Endodermal cell (in vitro differentiated cells): Measurements from ENCODE around the gene QRFPR. TPM values are rescaled to one million over a fixed set of nuclear protein-coding genes. Genes with fewer than 3 reads are reported as not detected.

ENCODE experiments used
- DNase-seq: peaks from one replicate; pipeline ENCODE4 v3.0.0-alpha.2; 2017
- H3K27ac ChIP-seq: 2 replicates; pipeline ENCODE4 v1.5.1; 2013; ENCODE audit warnings: mild to moderate bottlenecking, low read depth, low read length, moderate library complexity
- H3K27me3 ChIP-seq: 2 replicates; pipeline ENCODE4 v1.6.1; 2013; ENCODE audit warnings: mild to moderate bottlenecking, low read length, moderate library complexity; ENCODE audit not compliant: insufficient read depth, control insufficient read depth, poor library complexity, severe bottlenecking
- H3K36me3 ChIP-seq: 2 replicates; pipeline ENCODE4 v1.7.0; 2013; ENCODE audit warnings: mild to moderate bottlenecking, low read length, moderate library complexity; ENCODE audit not compliant: control insufficient read depth, insufficient read depth
- H3K4me1 ChIP-seq: one replicate; pipeline ENCODE4 v1.7.0; 2013; ENCODE audit warnings: low read length; ENCODE audit not compliant: control insufficient read depth, insufficient read depth
- H3K4me3 ChIP-seq: 2 replicates; pipeline ENCODE4 v1.5.1; 2013; ENCODE audit warnings: mild to moderate bottlenecking, low read length, moderate library complexity
- H3K9ac ChIP-seq: 2 replicates; pipeline ENCODE4 v1.6.1; 2013; ENCODE audit warnings: mild to moderate bottlenecking, low read length, moderate library complexity; ENCODE audit not compliant: poor library complexity, severe bottlenecking; ENCODE audit errors: extremely low read depth
- H3K9me3 ChIP-seq: 2 replicates; pipeline ENCODE4 v1.6.1; 2013; ENCODE audit warnings: mild to moderate bottlenecking, low read length, moderate library complexity; ENCODE audit not compliant: control insufficient read depth
- H3K27ac Mint-ChIP-seq: 2 replicates; pipeline ENCODE4 v1.8.0; 2020; ENCODE audit warnings: mixed read lengths
- H3K27me3 Mint-ChIP-seq: 2 replicates; pipeline ENCODE4 v1.8.0; 2021; ENCODE audit warnings: mild to moderate bottlenecking, mixed read lengths; ENCODE audit not compliant: insufficient read depth
- H3K36me3 Mint-ChIP-seq: 2 replicates; pipeline ENCODE4 v1.8.0; 2020; ENCODE audit warnings: low read depth, mixed read lengths
- H3K4me1 Mint-ChIP-seq: 2 replicates; pipeline ENCODE4 v1.8.0; 2020; ENCODE audit warnings: mixed read lengths
- H3K4me3 Mint-ChIP-seq: 2 replicates; pipeline ENCODE4 v1.8.0; 2020; ENCODE audit warnings: mild to moderate bottlenecking, moderate library complexity, mixed read lengths
- H3K9me3 Mint-ChIP-seq: 2 replicates; pipeline ENCODE4 v1.8.0; 2020; ENCODE audit warnings: mild to moderate bottlenecking, mixed read lengths
- CTCF ChIP-seq: fragments of 200-600 bp; sonication (generic); conservative IDR thresholded peaks from 2 replicates; pipeline ENCODE4 v1.5.0; 2021; ENCODE audit warnings: antibody characterized with exemption, mild to moderate bottlenecking
- WGBS, 2 experiments: methylation state at CpG; one replicate each; pipeline versions ENCODE4 v1.1.5 to v1.1.7; 2013; ENCODE audit warnings: missing lambda C conversion rate in 2 of 2, mixed read lengths in 1 of 2; ENCODE audit not compliant: insufficient coverage in 1 of 2, insufficient read length in 1 of 2; 5-methylcytosine and 5-hydroxymethylcytosine counted together
- total RNA-seq, 2 donors: library from RNA; stranded (reverse); fragmentation: NEBNext Ultra II Directional in 1 of 2; extraction: Animal tissue kit (Norgen Biotek cat#: 25700) in 1 of 2; gene quantifications; 2 replicates in 1 of 2; 3 replicates in 1 of 2; pipeline ENCODE4 v1.2.1, GENCODE V29; 2021

The QRFPR gene
- total RNA-seq, 2 donors from 2014 or later, result 0.22 TPM; not detected in 1

GRCh38 chr4:121397941-121398601 is 17.3 kb upstream of the QRFPR start:
- no peak overlapping the region for H3K27ac Mint-ChIP-seq
- DNase-seq, result no peak
- H3K9ac ChIP-seq, result no peak overlapping the region
- no peaks in the 10 kb centered on the region for H3K4me1 ChIP-seq
- H3K27me3 Mint-ChIP-seq, result no peaks in the 10 kb centered on the region
- no peaks in the 10 kb centered on the region for H3K9me3 Mint-ChIP-seq
- H3K4me1 Mint-ChIP-seq, result peaks cover 5% of the 10 kb centered on the region
- H3K4me3 Mint-ChIP-seq, result no peak overlapping the region
- H3K9me3 ChIP-seq, result no peaks in the 10 kb centered on the region
- no peaks in the 10 kb centered on the region for H3K36me3 Mint-ChIP-seq
- no peak overlapping the region for H3K27ac ChIP-seq
- no peak overlapping the region for H3K4me3 ChIP-seq
- H3K36me3 ChIP-seq, result no peaks in the 10 kb centered on the region
- TF ChIP-seq CTCF, result no peak
- peaks cover 3% of the 10 kb centered on the region for H3K27me3 ChIP-seq
- 91 to 100% methylated on average over 1 of the region's 1 CpG for WGBS, 2 experiments

- H3K9ac ChIP-seq, result no peak overlapping the region
- no peaks in the 10 kb centered on the region for H3K4me1 ChIP-seq
- no peaks in the 10 kb centered on the region for H3K27me3 Mint-ChIP-seq
- no peak for DNase-seq
- no peak overlapping the region for H3K4me3 ChIP-seq
- H3K9me3 ChIP-seq, result no peaks in the 10 kb centered on the region
- H3K9me3 Mint-ChIP-seq, result no peaks in the 10 kb centered on the region
- no peak overlapping the region for H3K4me3 Mint-ChIP-seq
- H3K36me3 Mint-ChIP-seq, result no peaks in the 10 kb centered on the region
- H3K27me3 ChIP-seq, result peaks cover 4% of the 10 kb centered on the region
- H3K4me1 Mint-ChIP-seq, result peaks cover 5% of the 10 kb centered on the region
- no peak overlapping the region for H3K27ac ChIP-seq
- WGBS, 2 experiments, result 80% methylated on average over 1 to 3 of the region's 3 CpGs
- no peaks in the 10 kb centered on the region for H3K36me3 ChIP-seq
- TF ChIP-seq CTCF, result no peak
- H3K27ac Mint-ChIP-seq, result no peak overlapping the region
Measured at GRCh38 chr4:121397434-121397833, 16.6 kb upstream of the QRFPR start.

- Histone ChIP-seq H3K36me3 (no peaks in the 10 kb centered on the region), H3K9ac (no peak overlapping the region), H3K27me3 (peaks cover 16% of the 10 kb centered on the region), H3K27ac (no peak overlapping the region), H3K4me1 (no peaks in the 10 kb centered on the region), H3K4me3 (no peak overlapping the region), H3K9me3 (peaks cover 23% of the 10 kb centered on the region)
- no peak for DNase-seq
- H3K9me3 Mint-ChIP-seq, result peaks cover 6% of the 10 kb centered on the region
- TF ChIP-seq CTCF, result no peak
- WGBS, 2 experiments, result 70 to 100% methylated on average over 1 to 5 of the region's 5 CpGs
- H3K27ac Mint-ChIP-seq, result no peak overlapping the region
- no peaks in the 10 kb centered on the region for H3K36me3 Mint-ChIP-seq
- peaks cover 6% of the 10 kb centered on the region for H3K27me3 Mint-ChIP-seq
- H3K4me3 Mint-ChIP-seq, result no peak overlapping the region
- H3K4me1 Mint-ChIP-seq, result no peaks in the 10 kb centered on the region
Measured at GRCh38 chr4:121392426-121393086, 11.7 kb upstream of the QRFPR start.
